ENCODE measurements around the gene MED29. TPM values are rescaled to one million over a fixed set of nuclear protein-coding genes. Genes with fewer than 3 reads are reported as not detected.
"Not testable (repeated sequence)": the region's sequence is repeated elsewhere in the genome, so short reads cannot be mapped to it uniquely, and the experiment has no call there.

MED29 gene
- polyA plus RNA-seq, 4 donors: 34.1 to 42.3 (median 38.4) TPM

DNA sequence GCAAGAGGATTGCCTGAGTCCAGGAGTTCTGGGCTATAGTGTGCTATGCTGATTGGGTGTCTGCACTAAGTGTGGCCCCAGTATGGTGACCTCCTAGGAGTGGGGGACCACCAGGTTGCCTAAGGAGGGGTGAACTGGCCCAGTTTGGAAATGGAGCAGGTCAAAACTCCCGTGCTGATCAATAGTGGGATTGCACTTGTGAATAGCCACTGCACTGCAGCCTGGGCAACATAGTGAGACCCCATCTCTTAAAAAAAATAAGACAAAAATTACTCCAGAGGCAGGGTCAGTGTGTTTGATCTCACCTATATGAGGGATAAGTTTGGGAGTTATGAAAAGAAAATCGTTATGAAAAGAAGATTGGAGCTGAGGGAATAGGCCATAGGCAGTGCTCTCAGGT is 22.0 kb upstream of the MED29 start:
- DNase-seq (ENCODE audit: low read depth in 4 of 4, low spot score in 3 of 4): no peak

DNA sequence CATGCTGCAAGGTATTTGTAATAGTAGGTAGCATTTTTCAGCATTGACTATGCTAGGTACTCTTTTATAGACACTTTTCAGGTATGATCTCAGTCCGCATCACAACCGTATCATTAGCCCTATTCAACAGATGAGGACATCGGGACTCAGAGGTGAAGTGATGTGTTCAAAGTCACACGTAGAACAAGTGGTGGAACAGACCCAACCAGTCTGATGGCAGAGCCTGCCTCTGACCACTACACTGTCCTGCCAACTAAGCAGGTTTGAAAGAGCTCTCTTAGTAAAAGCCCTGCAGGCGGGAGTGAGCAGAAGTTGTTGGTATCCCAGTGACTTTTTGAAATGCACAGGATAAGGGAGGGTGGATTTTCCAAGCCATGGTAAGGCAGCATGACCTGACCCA is 20.4 kb upstream of the MED29 start:
- no peak for DNase-seq (ENCODE audit: low read depth in 4 of 4, low spot score in 3 of 4)

DNA sequence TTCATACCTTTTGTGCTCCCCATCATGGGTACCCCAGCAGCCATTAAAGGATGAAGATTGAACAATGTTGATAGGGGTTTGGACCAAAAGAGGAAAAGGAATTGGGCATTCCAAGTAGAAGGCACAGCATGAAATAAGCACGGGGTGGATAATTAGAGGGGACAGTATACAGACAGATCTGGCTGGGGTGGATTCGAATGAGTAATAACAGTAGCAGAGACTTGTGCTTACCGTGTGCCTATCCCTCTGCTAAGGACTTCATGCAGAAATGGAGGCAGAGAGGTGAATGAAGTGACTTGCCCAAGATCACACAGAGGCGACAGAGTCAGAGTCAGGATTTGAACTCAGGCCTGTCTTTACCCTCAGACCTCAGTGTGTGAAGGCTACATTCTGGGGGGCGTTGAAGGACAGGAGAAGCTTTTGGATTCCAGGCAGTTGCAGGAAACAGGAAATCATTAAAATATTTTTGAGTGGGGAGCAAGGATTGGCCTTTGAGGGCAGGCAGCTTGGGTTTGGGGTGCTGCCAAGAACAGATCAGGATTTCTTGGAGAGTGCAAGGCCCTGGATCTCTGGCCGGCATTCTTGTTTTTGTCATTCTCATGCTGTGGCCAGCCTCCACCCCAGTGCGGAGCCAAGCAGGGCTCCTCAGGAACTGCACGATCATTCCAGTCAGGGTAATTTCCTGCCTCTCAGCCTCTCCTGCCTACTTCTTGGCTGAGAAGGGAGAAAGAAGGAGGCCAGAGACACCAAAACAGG is 19.0 kb upstream of the MED29 start:
- DNase-seq (ENCODE audit: low read depth in 4 of 4, low spot score in 3 of 4): peak; percentile 33 to 53 (median 38)

DNA sequence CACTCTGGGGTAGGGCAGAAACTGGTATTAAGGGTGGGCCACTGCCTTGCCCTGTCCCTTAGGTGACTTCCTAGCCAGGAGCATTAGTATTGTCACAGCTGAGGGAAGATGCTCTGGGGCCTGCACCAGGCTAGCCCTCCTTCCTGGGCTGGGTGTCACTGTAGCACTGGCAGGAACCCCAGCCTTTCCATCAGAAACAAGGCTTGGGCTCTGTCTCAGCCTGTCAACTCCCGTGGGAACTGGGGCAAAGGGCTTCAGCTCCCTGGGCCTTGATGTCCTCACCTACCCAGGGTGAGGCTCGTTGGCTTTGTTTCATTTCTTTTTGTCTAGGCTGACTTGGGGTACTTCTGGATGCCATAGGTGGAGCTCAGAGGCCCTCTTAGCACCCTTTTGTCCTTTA is 18.2 kb upstream of the MED29 start:
- no peak for DNase-seq (ENCODE audit: low read depth in 4 of 4, low spot score in 3 of 4)

DNA sequence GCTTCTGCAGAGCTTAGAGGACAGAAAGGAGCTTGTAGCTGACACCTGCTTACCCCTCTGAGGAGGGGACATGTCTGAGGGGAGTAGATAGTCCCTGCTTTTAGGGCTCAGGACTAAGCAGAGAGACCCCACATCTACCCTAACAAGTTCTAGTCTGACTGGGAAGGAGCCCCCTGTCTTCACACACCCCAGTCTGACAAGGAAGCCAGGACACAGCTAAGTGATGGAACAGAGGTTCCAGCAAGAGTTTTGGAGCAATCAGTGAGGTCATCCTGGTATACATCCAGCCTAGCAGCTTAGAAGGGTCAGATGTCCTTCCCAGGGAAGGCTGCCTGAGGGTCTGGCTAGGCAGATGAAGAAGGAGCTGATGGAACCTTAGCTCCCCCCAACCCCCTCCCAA is 15.2 kb upstream of the MED29 start:
- DNase-seq (ENCODE audit: low read depth in 4 of 4, low spot score in 3 of 4): no peak

DNA sequence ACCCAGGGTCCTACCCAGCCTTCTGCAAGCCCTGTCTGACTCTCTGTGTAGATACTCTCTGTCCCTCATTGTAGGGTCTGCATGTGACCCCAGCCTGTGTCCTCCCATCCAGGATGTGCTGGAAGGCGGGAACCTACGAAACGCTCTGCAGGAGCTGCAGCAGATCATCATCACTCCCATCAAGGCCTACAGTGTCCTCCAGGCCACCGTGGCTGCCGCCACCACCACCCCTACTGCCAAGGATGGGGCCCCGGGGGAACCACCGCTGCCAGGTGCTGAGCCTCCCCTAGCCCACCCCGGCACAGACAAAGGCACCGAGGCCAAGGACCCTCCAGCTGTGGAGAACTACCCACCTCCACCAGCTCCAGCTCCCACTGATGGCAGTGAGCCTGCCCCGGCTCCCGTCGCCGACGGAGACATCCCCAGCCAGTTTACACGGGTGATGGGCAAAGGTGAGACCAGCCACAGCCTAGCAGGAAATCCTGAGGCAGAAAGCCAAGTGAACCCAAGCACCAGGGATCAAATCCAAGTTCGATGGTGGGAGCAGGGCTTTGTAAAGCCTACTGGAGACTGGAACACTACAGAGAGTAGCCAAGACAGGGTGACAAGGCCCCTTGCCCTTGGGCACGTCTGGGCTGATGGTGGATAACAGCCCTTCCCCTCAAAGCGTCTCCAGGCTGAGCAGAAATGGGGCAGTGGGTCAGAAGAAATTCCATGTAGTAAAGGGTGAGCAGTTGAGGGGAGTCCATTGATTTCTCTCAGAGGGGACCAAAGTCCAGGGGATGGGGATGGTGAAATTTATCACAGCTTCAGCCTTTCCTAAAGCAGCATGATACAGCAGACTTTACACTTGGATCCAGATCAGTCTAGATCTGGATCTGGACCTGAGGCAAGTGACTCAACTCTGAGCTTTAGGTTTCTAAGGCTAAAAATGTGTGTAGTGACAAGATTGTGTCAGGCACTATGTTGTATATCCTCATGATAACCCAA is 13.5 kb upstream of the MED29 start:
- no peak for DNase-seq (ENCODE audit: low read depth in 4 of 4, low spot score in 3 of 4)

DNA sequence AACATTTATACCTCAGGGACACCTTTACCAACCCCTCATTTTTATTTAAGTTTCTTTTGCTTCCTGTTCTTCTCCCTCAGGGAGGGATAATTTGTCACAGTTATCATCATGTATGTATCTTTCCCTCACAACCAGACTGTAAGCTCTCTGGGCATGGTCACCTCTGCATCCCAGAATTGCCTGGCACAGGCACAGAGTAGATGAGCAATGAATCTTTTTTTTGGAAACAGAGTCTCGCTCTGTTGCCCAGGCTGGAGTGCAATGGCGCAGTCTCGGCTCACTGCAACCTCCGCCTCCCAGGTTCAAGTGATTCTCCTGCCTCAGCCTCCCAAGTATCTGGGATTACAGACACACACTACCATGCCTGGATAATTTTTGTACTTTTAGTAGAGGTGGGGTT is 11.8 kb upstream of the MED29 start:
- DNase-seq (ENCODE audit: low read depth in 4 of 4, low spot score in 3 of 4): not testable (repeated sequence)

DNA sequence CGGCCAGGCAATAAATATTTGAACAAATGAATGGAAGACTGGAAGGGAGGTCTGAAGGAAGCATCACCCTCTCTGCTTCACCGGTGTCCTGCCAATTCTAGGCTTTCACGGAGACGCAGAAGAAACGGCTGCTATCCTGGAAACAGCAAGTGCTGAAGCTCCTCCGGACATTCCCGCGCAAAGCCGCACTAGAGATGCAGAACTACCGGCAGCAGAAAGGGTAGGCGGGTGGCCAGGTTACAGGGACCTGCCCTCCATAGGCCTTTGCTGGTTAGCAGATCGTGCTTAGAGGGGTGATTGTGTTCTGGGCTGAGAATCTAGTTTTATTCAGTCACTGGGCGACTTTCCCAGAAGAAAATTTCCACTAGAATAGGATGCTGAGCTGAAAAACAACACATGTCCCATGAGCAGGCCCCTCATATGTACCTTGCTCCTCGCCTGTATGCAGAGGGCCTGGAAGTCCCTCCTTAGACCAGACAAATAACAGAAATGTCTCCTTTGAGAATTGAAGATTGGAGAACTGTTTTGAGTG is 11.2 kb upstream of the MED29 start:
- DNase-seq (ENCODE audit: low read depth in 4 of 4, low spot score in 3 of 4): no peak

DNA sequence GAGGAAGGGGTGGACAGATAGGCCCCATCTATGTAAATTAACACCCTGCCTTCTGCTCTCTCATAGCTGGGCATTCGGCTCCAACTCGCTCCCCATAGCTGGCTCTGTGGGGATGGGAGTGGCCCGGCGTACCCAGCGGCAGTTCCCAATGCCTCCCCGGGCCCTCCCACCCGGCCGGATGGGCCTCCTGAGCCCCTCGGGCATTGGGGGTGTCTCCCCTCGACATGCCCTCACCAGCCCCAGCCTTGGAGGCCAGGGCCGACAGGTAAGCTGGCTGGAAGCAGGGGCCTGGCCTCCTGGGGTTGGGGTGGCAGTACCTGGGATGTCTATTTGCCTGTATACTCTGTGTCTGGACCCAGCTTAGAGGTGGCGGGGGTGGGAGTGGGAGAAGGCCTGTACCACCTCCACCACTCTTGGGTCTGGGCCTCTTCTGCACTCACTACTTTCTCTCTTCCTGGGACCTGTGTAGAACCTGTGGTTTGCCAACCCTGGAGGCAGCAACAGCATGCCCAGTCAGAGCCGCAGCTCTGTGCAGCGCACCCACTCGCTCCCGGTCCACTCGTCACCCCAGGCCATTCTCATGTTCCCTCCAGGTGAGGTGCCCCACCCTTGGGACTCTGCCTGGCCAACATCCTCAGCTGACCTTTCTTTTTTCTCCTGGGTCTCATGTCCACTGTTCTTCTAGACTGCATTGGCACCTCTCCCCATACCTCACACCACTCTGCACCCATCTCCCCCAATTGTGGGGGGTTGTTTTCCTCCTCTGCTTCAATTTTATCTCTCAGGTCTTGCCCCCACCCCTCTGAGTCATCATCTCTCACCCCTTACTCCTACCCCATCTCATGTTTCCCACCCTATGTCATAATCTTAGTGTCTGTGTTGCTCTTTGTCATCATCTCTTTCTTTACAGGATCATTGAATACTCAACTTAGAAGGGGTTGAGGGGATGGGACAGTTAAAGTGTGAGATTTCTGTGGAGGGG is 10.4 kb upstream of the MED29 start:
- DNase-seq (ENCODE audit: low read depth in 4 of 4, low spot score in 3 of 4): no peak

DNA sequence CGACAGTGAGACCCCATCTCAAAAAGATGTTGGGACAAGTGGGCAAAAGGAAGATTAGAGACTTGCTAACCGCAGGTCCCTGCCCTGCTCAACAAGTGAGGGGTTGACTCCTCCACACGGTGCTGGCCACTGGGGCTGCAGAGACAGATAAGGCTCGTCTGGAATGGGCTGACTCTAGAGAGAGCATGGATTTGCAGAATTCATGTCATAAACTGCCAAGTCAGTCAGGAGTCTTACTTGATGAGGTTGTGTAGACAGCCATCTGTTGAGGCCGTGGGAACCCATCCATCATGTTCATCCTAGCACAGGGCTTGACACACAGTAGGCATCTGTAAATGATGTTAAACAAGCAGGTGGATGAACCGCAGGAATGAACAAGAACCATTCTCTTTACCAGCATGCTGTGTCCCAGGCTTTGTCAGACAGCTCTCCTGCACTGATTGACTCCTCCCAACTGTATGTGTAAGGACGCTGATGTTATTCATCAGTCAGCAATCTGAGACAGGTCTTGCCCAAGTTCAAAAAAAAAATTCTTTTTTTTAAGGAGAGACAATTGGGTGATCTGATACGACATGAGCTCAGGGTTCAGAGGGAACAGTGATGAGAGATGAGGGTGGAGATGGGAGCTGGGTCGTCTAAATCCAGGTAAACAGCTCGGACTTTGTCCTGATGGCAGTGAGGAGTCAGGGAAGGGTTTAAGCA is 9.1 kb upstream of the MED29 start:
- DNase-seq (ENCODE audit: low read depth in 4 of 4, low spot score in 3 of 4): no peak

DNA sequence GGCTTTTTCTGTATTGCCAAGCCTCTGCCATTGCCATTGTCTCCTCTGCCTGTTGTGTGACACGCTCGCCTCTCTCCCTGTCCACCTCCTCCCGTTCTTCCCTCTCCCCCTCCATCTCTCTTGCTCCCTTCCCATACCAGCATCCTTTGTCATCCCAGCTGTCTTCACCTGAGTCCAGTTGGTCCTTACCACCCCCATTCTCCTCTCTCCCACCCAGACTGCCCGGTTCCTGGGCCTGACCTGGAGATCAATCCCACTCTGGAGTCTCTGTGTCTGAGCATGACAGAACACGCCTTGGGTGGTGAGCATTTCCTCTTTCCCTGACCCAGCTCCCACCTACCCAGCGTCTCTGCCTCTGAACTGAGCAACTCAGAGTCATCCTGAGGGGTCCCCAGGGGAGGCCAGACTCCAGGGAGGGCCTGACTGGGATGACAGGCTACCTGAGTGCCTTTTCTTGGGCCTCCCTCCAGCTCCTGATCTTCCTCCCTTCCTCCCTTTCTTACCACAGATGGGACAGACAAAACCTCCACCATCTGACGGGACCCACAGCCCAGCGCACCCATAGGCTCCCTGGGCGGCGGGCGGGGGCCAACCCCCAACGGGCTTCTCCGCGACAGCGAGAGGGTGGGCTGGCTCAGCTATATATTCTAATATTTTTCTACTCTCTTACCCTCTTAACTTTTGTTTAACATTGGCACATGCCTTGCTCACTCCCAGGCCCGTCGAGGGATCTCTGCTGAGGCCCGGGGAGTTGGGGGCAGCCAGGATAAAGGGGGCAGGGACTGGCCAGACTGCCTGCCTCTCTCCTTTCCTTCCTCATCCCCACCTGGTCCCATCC is 8.0 kb upstream of the MED29 start:
- DNase-seq (ENCODE audit: low read depth in 4 of 4, low spot score in 3 of 4): no peak

DNA sequence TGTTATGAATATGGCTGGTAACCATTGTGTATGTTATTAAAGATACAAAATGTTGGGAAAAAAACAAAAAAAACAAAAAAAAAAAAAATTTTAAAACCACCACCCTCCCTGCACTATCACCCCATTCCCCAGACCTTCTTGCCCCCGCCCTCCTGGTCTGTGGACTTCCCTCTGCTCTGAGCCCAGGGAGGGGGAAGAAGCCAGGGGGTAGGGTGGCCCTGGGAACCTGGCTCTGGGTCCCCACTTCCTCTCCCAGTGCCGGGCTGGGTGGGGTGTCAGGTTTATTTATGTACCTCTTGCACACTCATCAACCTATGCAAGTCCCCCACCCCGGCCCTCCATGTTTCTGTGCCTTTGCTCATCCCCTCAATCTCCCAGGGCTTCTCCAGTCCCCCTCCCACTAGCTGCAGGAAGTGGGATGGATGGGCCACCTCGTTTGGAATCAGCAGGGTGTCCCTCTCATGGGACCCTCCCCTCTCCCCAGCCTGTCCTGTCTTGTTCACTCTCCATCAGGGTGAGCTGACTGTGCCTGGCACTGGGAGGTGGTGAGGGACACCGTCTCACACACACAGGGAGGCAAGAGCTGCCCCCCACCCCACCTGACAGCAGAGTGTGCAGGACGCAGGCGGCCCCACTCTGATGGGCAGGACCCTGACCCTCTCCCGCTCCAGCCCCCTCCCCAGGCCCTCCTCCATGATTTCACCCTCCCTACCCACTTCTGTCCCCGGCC is 6.2 kb upstream of the MED29 start:
- DNase-seq (ENCODE audit: low read depth in 4 of 4, low spot score in 3 of 4): no peak

DNA sequence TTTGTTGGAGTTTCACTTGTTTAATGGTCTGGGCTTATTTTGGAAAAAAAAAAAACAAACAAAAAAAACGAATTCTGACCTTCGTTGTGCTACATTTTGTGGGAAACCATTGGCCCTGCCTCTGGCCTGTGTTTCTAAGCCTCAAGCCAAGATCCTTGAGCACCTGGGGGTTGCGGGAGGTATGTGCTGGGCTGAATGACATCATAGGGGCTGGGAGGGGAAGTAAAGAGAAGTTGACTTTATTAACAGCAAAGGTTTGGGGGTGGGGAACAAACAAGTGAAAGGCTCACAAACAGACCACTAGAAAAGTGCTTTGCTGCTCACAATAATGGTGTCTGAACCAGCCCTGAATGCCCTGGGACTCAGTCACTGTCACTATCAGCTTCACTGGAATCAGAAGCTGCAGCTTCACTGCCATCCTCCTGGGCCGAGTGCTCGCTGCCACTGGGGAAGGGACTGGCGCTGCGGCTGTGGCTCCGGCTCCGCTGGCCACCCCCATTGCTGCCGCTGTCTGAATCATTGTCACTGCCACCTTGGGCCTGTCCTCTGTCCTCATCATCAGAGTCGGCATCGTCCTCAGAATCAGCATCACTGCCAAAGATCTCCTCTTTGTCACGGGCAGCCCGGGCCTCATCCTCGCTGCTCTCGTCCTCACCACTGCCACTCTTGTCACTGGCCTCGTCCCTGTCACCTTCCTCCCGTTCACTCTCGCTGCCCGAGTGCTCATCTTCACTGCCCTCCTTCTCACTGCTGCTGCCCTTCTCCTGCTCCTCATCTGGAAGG is 5.4 kb upstream of the MED29 start:
- DNase-seq (ENCODE audit: low read depth in 4 of 4, low spot score in 3 of 4): no peak

DNA sequence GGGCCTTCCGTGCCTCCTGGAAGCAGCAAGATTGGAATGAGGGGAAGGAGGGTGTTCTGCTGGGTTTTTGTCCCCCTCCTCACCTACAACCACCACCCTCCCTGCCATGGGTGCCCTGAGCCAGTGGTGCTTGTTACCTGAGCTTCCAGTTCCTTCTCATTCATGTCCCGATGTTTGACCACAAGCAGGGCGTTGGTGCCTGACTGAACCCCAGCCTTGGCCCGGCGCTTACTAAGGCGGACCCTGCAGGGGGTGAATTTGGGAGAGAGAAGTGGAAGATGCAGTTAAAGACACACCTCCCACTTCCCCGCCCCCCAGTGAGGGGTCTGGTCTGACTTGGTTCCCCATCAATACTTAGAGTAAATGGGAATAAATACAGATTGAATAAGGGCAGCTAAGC is 4.6 kb upstream of the MED29 start:
- no peak for DNase-seq (ENCODE audit: low read depth in 4 of 4, low spot score in 3 of 4)

DNA sequence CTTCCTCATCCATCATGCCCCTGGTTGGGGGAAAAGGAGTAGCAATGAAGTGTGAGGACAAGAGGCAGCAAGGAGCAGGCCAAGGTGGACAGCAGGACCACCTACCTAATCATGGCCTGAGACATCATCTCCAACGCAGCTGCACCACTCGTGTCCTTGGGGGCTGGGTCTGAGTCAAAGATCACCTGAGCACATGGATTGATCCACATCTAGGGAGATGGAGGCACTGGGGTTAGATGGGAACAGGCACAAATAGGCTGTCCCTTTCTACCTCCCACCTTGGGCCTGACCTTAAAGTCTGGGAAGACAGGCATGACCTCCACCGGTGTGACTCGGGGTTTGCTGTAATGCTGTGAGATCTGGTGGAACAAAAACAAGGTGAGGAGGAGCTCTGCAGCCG is 2.5 kb upstream of the MED29 start:
- DNase-seq (ENCODE audit: low read depth in 4 of 4, low spot score in 3 of 4): no peak

DNA sequence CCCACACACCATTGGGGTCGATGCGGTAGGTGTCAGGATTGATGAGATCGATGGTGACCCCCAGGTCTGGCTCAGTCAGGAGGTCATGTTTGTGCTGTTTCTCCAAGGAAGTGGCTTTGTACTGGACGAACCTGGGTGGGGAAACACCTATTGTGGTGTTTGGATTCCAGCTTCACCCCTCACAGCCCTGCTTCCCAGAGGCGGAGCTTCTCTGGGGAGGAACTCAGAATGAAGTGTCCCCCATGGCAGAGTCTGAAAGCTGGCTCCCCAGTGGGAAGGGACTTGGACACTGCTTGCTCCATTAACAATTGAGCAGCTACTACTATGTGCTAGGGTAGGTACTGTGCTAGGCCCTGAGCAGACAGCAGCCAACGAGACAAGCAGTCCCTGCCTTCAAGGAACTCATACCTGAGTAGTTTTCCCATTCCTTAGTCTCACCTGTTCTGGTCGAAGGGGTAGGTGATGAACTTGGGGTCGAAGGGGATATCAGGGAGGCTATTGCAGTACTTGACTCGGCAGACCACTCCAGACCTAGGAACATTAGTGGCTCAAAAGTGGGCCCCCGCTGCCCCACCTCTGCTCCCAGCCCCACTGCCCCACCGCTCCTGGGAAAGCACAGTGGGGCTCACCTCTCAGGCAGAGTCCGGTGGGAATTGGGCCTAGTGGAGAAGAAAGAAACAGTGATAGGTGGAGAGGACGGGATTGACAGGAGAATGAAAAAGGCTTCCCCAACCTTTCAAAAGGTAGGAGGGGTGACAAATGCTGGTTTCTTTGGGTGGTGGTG is 1.4 kb upstream of the MED29 start:
- no peak for DNase-seq (ENCODE audit: low read depth in 4 of 4, low spot score in 3 of 4)

DNA sequence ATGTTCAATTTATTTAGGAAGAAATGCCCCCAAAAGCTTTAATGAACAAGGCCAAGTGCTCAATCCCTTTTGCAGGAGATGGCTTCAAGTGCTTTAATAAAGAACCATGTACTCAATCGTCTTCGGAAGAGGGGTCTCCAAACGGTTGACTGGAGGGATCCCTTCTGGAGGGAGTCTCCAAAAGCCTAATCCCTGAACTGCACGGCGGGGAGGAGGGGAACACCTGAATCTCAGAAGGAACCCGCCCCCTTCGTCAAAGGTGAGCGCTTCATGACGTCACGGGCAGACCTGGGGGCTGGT is 777 bp upstream of the MED29 start:
- no peak for DNase-seq (ENCODE audit: low read depth in 4 of 4, low spot score in 3 of 4)

Measured in left renal pelvis (tissue), 4 donors.